Measurements from ENCODE around the gene EML6.
"Not testable (repeated sequence)": the region's sequence is repeated elsewhere in the genome, so short reads cannot be mapped to it uniquely, and the experiment has no call there.

EML6 gene

DNA sequence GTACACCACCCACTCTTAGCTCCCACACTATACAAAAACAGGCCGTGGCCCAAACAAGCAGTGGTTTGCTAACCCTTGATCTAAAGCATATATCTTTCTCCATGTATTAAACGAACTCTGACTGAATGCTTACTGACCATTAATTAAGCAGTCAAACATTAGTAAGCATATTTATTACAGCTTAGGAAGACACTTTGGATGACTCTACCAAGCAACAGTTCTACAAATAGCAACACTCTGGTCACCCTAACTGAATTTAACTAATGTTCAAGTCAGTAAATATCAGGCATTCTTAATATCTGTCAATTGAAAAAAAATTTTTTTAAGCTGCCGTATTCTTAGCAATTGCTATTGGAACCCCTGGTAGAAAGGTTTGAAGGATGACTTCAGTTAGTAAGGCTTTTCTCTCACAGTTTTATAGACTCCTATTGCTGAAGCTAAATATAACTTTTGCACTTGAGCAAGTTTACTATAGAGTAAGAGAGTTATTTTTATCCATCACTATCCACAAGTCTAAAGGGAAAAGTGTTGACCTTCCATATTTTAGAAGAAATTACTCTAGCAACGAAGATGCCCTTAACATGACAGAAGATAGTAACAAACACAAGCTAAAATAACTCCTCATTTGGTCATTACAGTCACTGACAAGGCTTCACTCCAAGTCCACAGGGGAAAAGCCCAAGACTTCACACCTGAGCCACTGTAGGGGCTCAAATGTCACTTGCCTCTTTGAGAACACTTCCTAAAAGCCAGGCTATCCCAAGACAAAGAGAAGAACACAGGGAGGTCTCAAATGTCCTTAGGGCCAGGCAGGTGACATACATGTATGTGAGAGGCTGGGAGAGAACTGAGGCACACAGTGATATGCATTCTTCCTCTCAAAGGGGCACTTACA lies 252.4 kb downstream of the EML6 start:
- DNase-seq: no peak

DNA sequence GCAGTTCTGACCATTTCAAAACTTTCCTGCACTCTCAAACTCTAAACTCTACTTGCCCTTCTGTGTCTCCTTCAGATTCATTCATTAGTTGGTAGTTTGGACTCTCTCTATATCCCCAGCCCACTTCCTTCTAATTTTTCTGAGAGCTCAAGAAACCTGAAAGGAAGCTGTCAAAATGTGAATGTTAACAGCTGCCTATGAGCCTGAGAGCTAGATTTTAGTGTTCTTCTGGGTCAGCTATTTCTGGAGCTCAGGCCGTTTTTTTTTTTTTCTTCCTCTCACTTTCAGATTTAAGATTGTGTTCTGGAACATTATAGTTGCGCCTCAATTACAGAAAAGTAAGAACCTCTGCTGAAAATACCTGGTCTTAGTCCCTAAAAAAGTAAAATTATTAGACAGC lies 253.7 kb downstream of the EML6 start:
- DNase-seq: no peak

DNA sequence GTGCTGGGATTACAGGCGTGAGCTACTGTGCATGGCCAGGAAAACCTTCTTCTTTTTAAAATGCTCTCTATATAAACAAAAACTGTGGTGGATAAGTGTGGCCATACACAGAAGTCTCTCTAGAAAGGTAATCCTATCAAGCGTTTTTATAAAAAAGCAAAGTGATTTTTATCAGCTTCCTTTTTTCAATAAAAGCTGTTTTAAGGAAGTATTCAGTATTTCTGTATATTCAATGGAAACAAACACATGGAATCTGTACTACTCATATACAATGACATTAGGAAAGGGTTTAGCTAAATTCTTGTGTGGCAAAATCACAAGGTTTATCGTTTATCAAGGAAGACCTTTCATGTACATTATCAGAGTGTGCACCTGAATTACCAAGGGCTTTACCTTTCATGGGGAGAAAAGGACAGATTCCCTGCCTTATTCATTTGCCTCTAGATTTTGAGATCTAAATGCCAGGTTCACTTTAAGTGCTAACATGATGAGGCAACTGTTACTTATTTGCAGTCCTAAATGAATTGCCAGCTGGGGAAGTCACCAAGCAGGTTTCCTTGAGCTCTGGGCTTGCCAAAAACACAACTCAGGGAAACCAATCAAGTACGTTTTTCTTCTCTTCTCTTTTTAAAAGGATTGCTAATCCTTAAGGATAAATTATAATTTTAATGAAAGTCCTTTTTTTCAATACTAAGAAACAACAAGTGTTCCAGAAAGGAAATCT lies 256.0 kb downstream of the EML6 start:
- DNase-seq: no peak

DNA sequence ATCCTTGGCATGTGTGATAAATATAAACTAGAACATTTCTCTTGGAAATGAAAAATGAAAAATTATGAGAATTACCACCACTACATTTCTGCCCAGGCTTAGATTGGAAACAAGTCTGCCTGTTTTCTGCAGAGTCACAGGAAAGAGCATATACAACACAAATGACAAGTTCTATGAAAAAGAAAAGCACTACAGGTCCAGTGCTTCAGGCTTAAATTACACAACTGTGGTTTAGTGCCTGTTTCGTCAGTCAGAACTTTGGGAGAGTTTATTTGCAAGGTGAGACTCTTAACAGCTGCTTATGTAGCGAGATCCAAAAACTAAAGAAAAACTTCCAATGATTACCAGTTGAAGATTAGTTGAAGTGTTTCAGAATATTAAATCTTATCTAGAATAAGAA lies 257.9 kb downstream of the EML6 start:
- DNase-seq: no peak

DNA sequence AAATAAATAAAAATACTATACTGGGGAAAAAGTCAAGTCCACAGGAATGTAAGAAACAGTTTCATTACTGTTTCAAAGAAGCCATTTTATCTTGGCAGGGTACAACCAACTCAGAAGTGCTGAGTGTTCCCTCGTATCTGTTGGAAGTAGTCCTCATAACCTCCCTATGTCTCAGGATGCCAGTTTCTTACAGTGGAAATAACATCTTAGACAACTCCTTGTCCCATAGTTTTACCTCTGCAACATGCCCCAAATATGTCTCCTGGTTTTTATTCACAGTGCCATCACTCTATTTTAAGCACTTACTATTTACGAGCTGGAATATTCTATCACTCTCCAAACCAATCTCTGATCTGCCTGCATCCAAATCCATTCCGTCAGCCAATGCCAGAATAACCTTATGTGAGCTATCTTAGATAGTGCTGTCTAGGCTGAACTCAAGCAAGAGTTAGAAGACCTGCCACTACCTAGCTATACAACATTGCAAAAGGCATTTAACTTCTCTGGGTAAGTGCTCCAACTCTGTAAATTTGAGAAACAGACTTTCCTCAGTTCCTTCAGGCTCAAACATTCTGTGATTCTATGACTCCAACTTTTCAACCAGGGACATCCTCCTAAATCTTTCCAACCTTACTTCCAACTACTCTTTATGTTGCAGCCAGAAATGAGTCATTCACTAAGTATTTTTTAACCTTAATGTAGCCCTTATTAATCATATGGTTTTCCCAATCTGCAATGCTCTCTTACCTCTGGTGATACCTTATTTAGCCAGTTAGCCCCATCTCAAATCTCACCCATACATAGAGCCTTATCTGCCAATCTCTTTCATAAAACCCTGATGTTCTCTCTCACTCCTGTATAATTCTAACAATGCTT lies 260.1 kb downstream of the EML6 start:
- DNase-seq: no peak

DNA sequence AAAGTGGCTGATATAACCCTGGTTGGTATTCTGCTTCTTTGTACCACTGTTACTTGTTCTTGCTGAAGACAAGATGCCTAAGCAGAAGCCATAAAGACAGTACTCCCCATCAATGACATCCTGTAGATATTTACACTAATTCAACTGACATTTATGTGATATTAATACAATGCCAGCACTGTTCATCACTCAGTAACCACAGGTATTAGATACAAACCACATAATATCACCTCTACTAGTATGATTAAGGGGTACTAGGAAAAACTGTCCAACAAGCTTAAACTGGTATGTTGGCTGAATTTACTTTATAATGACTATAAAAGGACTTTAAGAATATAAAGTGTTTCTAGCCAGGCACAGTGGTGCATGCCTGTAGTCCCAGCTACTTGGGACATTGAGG lies 261.0 kb downstream of the EML6 start:
- DNase-seq: no peak

DNA sequence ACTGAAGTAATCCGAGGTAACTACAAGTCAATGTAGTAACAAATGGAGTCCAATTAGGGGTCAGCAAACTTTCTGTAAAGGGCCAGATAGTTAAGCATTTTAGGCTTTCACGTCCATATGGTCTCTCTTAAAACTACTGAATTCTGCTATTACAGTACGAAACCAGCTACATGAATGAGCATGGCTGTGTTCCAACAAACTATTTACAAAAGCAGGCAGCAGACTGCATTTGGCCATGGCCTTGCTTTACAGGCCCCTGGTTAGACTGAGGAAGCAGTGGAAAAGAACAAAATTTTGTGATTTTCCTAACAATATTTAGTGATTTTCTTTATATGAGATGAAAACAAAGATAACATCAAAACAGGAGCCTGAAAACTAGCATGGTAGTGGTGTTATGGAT lies 262.8 kb downstream of the EML6 start:
- DNase-seq: no peak

DNA sequence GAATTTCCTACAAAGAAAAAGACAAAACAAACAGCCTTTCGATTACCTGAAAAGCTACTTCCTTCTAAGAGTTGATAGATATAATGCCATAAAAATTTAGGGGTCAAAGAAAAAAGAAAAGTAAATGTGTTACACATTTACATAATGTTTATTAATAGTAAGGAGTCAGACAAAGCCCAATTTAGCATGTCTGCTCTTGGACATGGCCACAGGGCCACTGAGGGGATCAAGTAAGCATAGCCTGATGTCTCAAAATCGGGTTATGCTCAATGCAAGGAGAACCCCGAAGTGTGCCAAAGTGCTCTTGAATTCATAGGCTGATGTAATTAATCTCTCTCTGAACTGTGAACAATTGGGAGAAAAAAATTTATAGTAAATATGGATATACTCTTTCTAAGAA lies 265.1 kb downstream of the EML6 start:
- no peak for DNase-seq

DNA sequence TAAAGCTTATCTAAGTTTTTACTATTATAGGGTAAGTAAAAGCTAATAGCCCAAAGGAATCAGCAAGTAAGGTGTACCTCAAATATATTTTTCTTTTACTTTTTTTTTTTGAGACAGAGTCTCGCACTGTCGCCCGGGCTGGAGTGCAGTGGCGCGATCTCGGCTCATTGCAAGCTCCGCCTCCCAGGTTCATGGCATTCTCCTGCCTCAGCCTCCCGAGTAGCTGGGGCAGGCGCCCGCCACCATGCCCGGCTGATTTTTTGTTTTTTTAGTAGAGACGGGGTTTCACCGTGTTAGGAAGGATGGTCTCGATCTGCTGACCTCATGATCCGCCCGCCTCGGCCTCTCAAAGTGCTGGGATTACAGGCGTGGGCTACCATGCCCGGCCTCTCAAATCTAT lies 267.2 kb downstream of the EML6 start:
- not testable (repeated sequence) for DNase-seq

DNA sequence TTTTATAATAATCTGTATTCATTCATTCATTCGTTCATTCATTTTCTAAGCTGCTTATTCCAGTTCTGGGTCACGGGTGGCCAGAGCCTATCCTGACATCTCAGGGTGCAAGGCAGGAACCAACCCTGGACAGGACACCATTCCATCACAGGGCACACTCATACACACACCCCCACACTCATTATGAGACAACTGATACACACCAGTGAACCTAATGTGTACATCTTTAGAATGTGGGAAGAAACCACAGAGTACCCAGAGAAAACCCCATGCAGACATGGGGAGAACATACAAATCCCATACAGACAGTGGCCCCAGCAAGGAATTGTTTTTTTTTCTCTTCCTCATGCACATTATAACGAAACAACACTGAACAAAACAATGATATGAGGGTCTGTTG lies 272.1 kb downstream of the EML6 start:
- DNase-seq: no peak

DNA sequence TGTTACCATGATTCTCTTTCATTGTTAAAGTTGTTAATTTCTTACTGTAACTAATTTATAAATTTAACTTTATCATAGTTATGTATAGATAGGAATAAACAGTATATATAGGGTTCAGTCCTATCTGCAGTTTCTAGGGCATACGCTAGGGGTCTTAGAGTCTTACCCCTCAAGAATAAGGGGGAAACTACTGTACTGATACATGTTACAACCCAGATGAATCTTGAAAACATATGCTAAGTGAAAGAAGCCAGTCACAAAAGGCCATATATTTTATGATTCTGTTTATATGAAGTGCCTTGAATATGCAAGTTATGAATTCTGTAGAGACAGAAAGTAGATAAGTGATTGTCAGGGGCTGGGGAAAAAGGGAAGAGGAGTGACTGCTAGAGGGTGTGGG lies 274.4 kb downstream of the EML6 start:
- DNase-seq: no peak

DNA sequence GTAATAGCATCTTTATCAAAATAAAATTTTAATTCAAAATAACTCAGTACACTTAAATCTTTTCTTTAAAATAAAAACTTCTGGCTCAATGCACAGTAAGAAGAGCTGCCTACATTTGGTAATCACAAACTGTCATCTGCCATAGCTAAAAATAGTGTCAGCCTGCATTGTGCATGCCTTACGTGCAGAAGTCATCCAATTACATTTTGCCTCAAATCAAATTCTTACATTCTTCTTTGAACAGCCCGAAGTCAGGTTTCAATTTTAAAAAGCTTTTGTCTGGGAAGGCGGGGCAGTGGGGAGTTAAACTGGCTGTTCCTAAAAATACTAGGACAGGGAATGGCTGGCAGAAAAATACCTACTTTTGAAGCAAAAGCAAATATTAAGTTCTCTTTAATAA lies 275.7 kb downstream of the EML6 start:
- no peak for DNase-seq

DNA sequence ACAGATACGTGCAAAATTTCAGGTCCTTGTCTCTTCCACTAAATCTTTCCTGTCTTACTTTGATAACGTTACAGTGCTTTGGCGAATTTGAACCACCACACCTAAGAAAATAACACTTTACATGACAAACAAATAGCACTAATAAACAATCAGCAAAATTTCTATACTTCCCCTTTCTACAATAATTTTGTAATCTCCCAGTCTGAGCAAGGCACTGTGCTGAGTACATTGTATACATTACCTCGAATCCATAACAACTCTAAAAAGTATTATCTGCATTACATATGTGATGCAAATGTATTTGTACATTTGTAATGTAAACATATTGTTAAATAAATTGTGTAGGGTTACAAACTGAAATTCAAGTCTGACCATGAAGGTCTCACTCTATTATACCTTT lies 276.9 kb downstream of the EML6 start:
- DNase-seq: no peak

DNA sequence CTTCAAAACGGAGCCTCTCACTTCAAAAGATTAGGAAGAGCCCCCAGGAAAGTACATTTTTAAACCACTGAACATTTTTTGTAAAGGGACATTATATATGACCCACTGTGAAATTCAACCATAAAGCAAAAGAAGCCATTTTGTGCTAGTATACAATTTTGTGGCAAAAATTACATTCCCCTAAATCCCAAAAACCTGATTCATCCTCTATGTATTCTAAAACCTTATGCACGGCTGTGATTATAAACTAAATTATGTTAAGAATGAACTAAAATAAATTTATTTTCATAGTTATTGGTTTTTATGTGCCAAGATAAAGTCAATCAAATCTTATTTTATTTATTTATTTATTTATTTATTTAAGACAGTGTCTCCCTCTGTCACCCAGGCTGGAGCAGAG lies 278.3 kb downstream of the EML6 start:
- DNase-seq: no peak

DNA sequence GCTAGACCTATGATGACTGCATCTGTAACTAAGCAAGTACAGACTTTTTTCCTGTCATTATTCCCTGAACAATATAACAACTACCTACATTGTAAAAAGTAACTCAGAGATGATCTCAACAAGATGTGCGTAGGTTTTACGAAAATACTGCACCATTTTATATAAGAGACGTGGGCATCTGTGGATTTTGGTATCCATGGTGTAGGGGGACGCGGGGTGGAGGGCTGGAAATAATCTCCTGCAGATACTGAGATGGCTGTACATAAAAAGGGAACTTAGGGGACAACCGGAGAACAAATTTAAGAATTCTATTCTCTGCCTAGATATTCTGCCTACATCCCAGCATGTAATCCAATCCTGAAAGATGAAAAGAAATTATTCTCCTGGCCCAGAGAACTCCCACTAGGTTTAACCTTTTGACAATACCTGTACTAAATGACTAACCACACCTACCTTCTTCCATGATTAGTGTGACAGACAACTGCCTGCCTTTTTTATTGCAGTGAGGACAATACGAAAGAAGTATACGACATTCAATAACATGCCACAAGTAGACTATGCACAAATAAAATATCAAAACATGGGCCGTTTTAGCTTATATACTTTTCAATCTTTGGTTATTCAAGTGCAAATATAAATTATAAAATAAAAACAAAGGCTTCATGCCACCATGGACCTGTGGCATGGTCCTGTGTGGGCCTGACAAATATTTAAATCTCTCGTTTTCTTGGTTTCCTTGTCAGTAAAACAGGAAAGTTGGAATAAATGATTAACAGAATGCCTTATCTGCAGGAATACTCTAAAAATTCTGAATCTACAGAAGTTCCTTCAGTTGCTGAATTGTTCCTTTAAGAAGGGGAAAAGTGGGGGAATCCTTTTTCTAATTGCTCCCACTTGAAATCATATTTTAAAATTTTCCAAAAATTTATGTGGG lies 280.5 kb downstream of the EML6 start:
- no peak for DNase-seq

DNA sequence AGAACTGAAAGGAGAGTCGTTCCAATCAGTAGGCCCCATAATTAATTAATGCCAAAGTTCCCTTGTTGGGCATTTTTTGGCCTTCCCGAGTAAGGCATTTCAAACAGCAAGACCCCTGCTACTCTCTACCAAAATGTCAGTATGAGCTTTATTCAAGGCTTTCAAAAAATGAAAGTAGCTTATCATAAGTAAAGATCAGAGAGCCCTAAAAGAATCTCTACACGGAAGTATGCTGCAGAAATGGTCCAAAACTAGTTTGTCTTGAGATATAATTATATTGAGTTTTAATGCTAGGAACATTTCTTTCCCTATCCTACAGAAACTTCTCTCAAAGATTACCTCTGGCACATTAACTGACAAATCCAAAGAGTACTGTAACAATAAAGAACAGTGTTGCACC lies 282.8 kb downstream of the EML6 start:
- DNase-seq: no peak

DNA sequence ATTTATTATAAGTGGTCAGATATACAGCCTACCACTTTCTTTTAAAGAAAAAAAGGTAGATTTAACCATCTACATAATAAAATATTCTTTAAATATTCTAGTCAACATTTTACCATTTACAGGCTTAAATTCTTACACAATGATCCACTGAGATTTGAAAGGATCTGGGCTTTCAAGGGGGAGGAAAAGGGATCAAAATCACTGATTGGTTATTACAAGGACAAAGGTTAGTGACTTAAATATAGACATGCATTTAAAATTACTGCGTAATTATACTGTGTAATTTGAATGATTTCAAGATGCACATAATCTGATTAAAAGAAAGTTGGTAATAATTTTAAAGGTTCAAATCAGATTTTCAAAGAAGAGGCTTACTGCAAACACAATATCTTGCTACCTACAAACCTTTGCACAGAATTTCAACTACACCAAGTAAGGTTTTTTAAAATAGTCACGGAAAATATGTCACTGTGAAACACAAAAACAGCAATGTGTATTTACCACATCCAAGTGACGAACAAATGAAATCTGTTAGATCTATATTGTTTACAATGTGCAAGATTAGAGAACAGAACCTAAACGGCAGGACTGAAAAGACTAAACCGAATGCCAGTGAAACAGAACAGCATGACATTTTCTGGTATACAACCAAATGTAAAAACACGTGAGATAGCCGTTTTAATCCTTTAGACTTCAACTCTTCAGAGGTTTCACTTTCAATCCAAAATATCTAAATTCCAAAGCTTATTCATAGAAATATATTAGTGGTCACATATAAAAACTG lies 286.0 kb downstream of the EML6 start:
- no peak for DNase-seq

DNA sequence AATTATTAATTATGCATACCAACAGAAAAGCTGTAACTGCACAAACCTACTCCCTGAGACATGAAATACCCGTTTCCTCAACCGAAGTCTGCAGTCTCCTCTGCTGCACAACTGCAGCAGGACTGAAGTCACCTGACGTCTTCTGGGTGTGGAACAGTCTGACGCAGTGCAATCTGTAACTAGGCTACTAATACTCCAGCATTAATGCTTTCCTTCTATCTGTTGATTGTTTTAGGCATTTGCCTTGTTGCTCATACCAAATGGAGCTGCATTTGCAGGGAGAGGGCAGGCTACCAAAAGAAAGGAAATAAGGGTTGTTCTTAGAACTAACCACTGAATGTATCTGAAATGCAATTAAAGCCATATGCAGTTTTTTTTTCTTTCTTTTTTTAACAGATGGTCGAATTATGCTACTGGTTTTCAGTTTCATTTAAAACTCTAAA lies 286.7 kb downstream of the EML6 start:
- no peak for DNase-seq

DNA sequence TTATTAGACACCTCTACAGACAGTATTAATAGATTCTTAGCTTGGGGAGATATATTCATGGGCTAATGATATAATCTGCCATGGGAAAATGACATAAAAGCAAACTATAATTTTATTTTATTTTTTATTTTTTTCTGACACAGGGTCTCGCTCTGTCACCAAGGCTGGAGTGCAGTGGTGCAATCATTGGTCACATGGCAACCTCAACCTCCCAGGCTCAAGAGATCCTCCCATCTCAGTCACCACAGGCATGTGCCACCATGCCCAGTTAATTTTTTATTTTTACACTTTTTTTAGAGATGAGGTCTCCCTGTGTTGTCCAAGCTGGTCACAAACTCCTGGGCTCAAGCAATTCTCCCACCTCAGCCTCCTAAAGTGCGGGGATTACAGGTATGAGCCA lies 287.5 kb downstream of the EML6 start:
- DNase-seq: no peak

DNA sequence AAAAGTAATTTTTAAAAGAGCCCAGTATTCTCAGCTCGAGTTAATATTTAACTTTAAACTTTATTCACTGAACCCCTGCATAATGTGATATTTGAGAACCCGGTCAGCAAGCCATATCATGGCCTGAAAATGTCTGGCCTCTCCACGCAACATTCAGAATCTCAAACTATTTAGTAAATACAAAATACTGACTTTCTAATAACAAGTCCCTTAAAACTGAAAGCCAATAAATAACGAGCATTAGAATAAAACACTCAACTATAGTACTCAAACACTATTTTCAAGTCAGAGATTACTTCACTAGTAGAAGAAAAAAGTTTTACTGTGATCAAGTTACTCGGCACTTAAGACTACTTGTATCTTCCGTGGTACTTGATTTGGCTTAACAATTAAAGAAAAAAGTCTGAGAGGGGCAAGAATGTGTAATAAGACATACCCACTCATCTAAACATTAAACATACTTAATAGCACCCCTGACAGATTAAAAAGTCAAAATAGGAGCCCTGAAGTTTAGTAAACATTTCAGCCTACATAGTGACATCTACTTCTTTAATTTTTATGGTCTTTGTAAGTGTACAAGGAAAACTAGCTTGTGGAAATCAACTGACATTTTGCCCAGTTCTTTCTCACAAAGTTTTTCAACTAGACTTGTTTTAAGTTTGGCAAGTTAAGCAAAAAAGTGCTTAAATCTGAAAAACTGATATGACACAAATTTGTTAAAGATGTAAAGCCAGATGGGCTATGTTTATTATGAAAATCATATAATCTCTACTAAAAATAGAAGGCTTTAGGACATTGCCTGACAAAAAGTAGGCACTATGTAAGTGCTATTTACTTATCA lies 288.6 kb downstream of the EML6 start:
- no peak for DNase-seq
